Spleen (tissue), 7 donors: ENCODE results near the gene FADS1.

ENCODE experiments used
- CTCF ChIP-seq, 11 experiments: fragments of 200-600 bp in 7 of 11; fragments of 450-650 bp in 4 of 11; sonication (generic) in 4 of 11; IDR thresholded peaks in 8 of 11; conservative IDR thresholded peaks in 3 of 11; 1 replicate in 7 of 11; 2 replicates in 4 of 11; pipeline versions ENCODE4 v1.4.0 to v1.8.0; 2016 to 2021; ENCODE audit warnings: antibody characterized with exemption in 11 of 11, inconsistent platforms in 4 of 11, mild to moderate bottlenecking in 1 of 11
- POLR2A ChIP-seq, 3 donors: fragments of 450-650 bp; IDR thresholded peaks; one replicate each; pipeline ENCODE4 v1.5.1; 2017; ENCODE audit warnings: antibody characterized with exemption in 3 of 3, mild to moderate bottlenecking in 1 of 3
- POLR2AphosphoS5 ChIP-seq, 3 donors: sonication (generic); formaldehyde crosslinking; IDR thresholded peaks; one replicate each; pipeline ENCODE4 v1.5.1; 2017; ENCODE audit warnings: antibody characterized with exemption in 3 of 3
- donor health status: DM: no; HTN: no; CAD: no; lungs with moderate emphysema.
- donor health status: DM: no; HTN: no; CAD: no.
- donor health status: DM: no; HTN: no; CAD: no.

GRCh38 chr11:61833471-61833870, 16.7 kb upstream of the FADS1 start:
- TF ChIP-seq POLR2A (IDR thresholded peaks at IDR 0.05) (no peak), CTCF (IDR thresholded peaks at IDR 0.05 in 8 of 11, conservative IDR thresholded peaks at IDR 0.05 in 3 of 11) (no peak), POLR2AphosphoS5 (IDR thresholded peaks at IDR 0.05) (no peak)
